NCI-H2081 (cell line): Measurements from ENCODE around the gene P2RX5.
"Not testable (repeated sequence)": the region's sequence is repeated elsewhere in the genome, so short reads cannot be mapped to it uniquely, and the experiment has no call there.

ENCODE experiments used
- DNase-seq, 2 experiments: peaks; one replicate each; lab custom pipeline; 2025; lab: John Stamatoyannopoulos, UW

P2RX5 gene

DNA sequence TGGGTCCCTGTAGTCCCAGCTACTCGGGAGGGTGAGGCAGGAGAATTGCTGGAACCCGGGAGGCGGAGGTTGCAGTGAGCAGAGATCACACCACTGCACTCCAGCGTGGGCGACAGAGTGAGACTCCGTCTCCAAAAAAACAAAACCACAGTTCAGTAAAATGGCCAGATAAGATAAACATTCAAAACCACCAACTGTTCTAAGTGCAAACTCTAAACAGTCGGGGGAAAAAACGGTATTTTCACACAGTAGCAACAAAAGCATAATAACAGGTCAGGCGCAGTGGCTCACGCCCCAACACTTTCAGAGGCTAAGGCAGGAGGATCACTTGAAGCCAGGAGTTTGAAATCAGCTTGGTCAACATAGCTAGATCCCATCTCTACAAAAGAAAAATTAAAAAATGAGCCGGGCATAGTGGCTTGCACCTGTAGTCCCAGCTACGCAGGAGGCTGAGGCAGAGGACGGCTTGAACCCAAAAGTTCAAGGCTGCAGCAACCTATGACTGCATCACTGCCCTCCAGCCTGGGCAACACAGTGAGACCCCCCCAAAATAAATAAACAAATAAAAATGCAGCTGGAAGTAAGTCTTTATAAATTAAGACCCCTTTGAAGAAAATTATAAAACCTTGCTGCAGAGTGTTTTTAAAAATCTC is 17.0 kb upstream of the P2RX5 start:
- no peak for DNase-seq

DNA sequence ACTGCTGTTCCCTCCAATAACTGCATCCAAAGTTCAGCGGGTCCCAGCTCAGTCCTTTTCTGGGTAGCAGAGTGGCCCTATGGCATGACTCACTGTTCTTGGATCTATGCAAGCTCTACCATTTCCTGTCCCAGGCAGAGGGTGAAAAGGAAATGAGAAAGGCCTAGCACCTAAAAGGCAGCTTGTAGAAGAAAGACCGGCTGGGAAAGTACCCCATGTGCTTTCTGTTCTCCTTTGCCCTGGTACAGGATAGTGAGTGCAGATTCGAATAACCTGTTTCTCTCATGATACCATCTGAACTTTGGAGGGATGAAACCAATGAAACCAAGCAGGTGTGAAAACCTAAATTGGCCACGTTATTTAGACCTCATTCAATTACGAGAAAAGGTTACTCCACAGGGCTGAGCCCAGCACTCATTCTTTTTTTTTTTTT is 15.0 kb upstream of the P2RX5 start:
- DNase-seq, result no peak

DNA sequence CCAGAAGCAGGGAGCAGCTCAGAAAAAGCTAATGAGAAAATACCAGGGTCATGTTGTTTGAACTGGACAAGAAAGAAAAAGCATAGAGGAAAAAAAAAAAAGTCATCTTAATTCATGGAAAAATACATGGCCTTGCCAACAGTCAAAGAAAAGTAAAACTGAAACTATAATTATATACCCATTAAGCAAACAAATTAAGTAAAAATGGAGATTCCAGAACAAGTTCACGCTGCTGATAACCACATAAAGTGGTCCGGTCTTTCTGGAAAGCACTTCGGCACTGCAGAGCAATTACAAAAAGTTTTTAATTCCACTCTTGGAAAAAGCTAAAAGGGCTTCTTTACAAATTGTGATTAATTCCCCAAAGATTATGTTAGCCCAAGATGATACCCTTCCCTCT is 12.4 kb upstream of the P2RX5 start:
- no peak for DNase-seq

DNA sequence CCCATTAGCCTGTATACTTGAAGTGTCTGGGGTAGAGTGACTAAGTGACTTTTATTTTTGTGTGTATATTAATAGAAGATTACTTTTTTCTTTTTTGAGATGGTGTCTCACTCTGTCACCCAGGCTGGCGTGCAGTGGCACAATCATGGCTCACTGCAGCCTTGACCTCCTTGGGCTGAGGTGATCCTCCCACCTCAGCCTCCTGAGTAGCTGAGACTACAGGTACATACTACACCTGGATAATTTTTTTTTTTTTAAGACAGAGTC is 9.7 kb upstream of the P2RX5 start:
- not testable (repeated sequence) for DNase-seq

DNA sequence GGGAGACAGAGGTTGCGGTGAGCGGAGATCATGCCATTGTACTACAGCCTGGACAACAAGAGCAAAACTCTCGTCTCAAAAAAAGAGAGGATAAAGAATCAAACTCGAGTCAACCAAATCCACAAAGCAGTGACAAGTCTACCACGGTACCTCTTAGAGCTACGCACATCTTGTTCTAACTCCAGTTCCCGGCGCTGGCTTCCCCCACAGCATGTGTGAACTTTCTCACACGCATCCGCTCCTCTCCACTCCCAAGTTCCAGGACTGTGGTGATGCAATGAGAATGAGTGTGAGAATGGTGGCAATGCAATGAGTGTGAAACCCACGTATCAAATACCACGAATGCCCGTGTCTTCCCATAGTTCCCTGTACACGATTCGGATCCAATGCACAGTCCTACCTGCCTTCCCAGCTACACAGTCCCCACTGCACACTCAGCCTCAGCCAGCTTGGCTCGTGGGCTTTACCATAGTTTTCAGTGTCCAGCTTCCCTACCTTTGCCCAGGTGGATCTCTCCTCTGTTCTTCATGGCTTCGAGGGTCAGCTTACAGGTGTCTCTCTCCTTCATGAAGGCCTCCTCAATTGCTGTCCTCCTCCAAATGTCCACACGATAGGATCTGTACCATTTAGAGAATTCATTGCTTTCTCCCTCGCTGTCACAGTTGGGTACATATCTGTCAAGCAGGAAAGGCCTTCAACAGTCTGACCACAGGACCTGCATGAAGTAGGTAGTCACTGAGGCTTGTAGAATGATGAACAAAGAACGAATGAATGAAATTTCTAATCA is 9.2 kb upstream of the P2RX5 start:
- DNase-seq, result no peak

DNA sequence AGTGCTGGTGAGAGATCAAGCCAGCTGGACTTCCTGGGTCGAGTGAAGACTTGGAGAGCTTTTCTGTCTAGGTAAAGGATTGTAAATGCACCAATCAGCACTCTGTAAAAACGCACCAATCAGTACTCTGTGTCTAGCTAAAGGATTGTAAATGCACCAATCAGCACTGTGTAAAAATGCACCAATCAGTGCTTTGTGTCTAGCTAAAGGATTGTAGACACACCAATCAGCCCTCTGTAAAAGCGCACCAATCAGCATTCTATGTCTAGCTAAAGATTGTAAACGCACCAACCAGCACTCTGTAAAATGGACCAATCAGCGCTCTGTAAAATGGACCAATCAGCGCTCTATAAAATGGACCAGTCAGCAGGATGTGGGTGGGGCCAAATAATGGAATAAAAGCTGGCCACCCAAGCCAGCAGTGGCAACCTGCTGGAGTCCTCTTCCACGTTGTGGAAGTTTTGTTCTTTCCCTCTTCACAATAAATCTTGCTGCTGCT is 6.1 kb upstream of the P2RX5 start:
- not testable (repeated sequence) for DNase-seq

DNA sequence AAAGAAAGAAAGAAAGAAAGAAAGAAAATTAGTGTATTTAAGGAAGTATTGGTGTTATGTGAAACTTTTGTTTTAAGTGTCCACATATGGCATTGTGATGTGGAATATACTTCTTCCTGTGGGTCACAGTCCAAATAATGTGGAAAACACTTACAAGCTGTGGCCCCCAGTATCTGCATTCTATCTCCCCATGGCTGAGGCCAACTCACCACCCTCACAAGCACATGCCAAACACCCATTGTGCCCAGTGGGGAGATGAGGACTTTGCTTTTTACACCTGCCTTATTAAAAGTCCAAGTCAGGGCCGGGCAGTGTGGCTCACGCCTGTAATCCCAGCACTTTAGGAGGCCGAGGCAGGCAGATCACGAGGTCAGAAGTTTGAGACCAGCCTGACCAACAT is 4.0 kb upstream of the P2RX5 start:
- DNase-seq, result no peak

DNA sequence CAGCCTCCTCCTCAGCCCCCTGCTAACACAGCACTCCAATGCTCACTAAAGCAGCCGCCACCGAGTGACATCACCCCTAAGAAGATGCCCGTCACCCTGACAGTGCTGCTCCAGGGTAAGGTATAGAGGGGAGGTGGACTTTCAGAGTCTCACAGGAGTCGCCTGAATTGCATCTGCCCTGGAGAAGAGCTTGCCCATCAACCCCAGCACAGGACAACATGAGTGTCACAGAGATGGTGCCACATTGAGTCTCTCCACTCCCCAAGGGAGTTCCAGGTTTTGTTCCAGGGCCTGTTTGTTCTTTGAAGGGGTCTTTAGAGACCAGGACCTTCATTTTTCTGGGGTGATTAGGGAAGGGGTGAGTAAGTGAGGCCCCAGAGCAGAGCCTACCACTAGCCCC is 2.2 kb upstream of the P2RX5 start:
- no peak for DNase-seq

DNA sequence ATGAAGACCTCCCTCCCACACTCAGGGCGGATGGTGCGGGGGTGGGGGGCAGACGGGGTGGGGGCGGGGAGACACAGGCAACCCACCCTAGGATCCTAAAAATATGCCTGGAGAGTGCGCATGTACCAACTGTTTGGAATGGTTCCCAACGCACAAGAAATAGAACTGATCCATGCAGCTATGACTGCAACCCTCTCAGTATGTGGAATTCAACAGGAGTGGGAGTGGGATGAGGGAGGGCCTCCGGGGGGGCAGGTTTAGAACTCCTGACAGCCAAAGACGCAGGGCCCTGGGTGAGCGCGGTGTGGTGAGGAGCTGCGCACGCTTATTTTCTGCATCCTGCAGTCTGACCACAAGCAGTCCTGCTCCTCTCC is 1.1 kb upstream of the P2RX5 start:
- no peak for DNase-seq

DNA sequence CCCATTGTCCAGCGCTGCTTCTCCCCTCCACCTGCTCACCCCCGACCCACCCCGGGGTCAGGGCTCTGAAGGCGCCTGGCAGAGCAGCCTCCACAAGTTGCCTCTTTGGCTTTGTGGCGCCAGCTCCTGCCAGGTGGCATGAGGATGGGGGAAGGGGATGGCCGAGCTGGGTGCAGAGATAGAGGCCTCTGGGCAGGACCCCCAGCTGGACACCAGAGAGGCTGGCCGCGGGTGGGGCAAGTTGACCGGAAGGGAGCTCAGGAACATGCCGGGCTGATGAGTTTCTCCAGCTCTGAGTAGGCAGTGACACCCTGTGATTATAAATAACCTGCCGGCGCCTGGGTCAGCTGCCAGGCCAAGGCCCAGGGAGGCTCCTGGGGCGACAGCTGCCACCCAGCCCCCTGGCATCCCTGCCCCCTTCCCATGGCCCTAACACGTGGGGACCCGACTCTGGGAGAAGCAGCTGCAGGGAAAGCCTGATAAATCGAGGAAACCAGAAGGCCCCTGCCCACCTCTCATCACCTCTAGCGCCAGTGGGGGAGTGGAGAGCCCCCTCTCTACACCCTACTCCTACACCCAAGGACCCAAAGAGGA is 729 bp downstream of the P2RX5 start:
- DNase-seq, result no peak

DNA sequence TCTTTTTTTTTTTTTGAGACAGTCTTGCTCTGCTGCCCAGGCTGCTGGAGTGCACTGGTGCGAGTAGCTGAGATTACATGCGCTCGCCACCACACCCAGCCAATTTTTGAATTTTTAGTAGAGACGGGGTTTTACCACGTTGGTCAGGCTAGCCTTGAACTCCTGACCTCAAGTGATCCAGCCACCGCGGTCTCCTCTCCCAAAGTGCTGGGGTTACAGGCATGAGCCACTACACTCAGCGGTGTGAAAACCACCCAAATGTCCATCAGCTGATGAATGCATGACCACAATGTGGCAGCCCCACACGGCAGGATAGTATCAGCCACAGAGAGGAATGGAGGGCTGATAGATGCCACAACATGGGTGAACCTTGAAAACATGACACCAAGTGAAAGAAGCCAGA is 2.1 kb downstream of the P2RX5 start:
- DNase-seq, result no peak

DNA sequence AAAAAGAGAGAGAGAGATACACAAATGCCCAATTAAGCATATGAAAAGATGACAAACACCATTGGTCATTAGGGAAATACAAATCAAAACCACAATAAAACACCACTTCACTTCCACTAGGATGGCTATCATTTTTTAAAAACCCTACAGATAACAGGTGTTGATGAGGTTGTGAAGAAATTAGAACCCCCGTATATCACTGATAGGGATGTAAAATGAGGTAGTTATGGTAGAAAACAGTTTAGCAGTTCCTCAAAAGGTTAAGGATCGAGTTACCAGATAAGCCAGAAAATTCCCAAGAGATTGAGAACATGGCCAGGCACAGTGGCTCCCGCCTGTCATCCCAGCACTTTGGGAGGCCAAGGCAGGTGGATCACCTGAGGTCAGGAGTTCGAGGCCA is 2.8 kb downstream of the P2RX5 start:
- DNase-seq, result no peak

DNA sequence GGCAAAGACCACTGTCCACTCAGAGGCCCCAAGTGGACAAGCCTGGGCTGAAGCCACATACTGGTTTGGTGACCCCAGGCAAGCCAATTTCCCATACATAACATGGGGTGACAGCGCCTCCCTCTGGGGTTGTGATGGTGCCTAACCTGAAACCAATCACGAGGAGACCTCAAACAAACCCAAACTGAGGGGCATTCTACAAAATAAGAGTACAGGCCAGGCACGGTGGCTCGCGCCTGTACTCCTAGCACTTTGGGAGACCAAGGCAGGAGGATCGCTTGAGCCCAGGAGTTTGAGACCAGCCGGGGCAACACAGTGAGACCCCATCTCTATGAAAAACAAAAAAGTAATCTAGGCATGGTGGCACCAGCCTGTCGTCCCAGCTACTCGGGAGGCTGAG is 3.6 kb downstream of the P2RX5 start:
- DNase-seq, result no peak

DNA sequence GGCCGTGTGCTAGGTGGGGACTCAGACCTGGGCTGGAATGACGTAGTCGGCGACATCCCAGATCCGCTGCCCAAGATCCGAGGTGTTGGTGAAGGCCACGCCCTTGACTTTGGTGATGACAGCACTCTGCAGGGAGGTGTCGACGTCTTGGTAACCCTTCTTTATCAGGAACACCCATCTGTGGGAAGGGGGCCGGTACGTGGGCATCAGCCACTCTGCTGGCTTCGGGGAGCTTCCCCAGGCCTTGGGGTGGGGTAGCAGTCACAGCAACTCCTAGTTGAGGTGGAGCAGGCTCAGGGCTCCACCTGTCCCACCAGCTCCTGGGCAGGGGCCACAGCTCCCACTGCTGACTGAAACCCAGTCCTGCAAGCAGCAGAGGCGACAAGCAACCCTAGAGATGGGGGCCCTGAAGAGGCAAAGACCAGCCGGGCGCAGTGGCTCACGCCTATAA is 4.3 kb downstream of the P2RX5 start:
- no peak for DNase-seq

DNA sequence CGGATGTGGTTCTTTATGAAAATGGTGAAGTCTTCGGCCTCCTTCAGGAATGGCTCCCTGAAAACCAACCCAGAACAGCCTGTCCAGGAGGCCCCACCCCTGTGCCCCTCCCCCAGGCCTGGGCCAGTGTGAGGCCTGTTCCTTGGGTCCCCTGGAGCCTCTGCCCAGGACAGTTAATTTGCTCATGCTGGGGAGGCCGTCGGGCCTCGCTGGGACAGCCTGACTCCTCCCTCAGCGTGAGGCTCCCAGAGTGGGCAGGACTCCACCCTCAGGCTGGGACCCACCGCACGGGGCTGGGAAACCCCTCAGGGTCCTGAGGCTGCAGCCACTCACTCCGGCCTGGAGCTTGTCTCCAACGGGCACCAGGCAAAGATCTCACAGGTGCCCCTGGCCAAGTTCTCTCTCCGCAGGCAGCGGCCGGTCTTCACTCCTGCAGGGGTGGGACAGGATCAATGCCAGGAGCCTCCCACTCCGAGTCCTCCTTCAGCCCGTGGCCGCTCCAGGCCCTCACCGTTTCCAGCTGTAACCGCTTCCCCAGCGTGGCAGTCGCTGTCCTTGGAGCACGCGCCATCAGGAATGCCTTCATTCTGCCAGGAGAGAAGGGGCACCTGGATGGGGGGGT is 5.8 kb downstream of the P2RX5 start:
- DNase-seq, result no peak

DNA sequence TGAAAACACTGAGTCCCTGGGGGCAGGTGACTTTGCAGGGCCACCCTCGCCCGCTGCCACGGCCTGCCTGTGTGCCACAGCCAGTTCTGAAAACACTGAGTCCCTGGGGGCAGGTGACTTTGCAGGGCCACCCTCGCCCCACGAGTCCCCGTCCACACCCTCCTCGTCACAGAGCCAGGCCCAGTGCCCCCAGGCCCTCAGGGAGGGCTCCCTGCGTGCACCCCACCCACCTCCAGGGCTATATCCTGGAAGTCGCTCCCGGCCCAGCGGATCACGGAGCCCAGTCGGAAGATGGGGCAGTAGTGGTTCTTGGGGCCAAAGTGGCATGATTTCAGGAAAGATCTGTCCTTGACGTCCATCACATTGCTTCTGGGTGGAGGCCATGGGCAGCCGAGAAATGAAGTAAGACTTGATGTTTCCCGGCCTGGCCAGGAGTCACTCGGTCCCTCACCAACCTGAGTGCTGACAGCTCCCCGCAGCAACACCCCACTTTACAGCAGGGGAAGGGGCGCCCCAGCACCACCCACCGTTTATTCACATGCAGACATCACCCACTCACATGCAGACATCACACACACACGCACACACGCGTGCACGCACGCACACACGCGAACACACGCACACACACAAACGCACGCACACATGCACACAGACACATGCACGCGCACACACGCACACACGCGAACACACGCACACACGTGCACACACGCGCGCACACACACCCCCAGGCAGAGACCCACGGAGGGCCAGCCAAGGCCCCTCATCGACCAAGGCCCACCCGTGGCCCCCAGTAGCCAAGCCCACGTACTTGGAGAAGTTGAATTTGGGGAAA is 6.5 kb downstream of the P2RX5 start:
- no peak for DNase-seq

DNA sequence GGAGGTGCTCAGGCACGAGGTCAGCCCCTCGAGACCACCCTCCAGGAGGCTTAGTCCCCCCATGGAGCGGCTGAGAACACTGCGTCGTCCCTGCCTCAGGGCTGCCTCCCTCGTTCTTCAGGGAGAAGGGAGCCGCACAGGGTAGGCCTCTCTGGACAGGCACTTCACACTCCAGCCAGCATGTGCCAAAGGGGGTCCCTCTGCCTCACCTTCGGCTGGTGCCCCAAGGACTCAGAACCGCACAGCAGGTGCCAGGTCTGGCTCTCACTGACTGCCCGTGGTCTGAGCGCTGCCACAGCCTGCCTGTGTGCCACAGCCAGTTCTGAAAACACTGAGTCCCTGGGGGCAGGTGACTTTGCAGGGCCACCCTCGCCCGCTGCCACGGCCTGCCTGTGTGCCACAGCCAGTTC is 7.1 kb downstream of the P2RX5 start:
- DNase-seq, result no peak

DNA sequence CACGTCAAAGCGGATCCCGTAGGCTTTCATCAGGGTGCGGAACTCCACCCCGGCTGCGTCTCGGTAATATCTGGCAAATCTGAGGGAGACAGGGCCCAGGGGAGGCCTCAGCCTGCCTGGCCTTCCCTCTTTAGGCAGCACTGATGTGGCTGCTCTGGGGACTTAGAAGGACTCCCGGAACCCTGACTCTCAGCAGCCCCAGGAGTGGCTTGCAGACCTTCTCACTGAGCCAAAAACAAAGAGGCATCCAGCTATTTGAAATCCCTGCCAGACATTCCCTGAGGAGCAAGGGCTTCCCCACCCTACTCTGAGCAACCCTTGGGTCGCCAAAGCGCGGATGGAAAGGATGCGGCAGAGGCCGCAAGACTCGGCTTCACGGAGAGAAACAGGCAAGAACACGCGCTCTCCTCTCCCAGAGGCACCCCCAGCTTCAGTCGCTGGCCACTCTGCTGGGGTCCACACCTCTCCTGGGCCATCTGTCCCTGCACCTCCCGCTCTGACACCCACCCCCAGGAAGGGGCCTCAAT is 7.9 kb downstream of the P2RX5 start:
- no peak for DNase-seq

DNA sequence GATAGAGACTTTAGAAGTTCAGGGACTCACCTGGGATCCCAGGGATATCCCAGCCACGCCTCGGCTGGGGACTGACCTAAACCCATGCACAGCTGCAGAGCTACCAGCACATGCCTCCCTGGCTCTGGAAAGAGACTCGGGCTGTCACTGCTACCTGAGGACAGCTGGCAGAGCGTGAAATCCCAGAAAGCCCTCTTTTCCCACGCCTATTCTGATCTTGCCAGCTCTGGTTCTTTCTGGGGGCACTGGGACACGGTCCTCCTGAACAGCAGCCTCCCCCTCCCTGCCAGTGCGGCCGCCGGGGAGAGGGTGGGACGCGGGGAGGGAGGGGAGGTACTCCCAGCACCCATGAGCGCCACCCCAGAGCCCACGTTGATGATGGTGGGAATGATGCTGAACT is 10.8 kb downstream of the P2RX5 start:
- DNase-seq, result no peak

DNA sequence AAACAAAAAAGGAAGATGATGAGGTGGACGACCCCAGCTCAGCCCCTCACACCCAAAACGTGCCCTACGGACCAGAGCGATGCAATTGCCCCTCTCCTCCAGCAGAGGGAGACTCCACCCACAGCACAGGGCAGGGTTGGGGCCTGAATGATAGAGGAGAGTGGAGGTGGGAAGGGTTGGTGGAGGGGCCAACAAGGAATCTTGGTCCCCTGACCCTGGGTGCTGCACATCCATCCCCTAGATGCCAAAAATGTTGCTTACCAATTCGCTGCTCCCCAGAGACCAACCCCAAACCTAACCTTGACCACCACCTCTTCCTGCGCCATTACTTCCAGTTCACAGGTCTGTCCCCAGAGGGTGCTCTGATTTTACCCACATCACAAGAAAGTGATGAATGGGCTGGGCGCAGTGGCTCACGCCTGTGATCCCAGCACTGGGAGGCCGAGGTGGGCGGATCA is 12.9 kb downstream of the P2RX5 start:
- DNase-seq, result no peak

DNA sequence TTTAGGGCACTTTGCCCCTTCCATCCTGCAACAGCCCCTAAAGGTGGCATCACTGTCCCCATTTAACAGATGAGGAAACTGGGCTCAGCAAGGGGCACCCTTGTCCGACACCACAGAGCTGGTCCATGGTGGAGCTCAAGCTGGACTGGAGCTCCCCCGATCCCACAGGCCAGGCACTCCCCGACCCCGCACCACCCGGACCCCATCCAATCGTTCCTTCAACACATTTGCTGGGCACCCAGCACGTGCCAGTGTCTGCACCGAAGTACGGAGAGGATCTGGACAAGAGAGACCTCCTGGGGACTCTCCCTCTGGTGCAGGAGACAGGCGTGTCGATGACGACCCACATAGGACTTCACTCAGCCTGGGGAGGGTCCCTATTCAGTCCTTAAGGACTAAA is 13.9 kb downstream of the P2RX5 start:
- DNase-seq, result no peak

DNA sequence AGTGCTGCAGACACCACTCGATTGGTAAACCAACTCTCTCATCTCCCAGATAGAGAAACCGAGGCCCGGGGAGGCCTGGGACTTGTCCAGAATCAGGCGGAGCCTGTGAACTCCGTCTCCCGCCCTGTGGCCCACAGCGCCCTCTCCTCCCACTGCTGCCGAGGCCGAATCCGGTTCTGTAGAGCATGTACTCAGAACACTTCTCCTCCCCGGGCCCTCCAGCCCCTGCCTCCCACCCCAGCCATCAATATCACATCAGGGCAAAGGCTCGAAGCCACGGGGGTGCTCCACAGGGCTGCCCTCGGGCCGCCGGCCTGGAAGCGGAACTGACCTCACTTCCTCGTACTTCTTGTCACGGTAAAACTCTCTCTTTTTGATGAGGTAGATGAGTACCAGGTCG is 14.4 kb downstream of the P2RX5 start:
- no peak for DNase-seq
